ENCODE results near the gene GNG4.
"Not testable (repeated sequence)": the region's sequence is repeated elsewhere in the genome, so short reads cannot be mapped to it uniquely, and the experiment has no call there.

The GNG4 gene

GRCh38 chr1:235579891-235580290 is 69.7 kb downstream of the GNG4 start:
- no peak for DNase-seq

GRCh38 chr1:235575597-235575996 is 74.0 kb downstream of the GNG4 start:
- DNase-seq, result no peak

- DNase-seq, result no peak
Measured at GRCh38 chr1:235573880-235574279, 75.7 kb downstream of the GNG4 start.

GRCh38 chr1:235572971-235573370 is 76.6 kb downstream of the GNG4 start:
- DNase-seq, result not testable (repeated sequence)

- no peak for DNase-seq
Measured at GRCh38 chr1:235571482-235571881, 78.1 kb downstream of the GNG4 start.

- DNase-seq, result peak in 1 of 2 donors; percentile 68
Measured at GRCh38 chr1:235567812-235568503, 81.6 kb downstream of the GNG4 start.

- no peak for DNase-seq
Measured at GRCh38 chr1:235566084-235566483, 83.5 kb downstream of the GNG4 start.

GRCh38 chr1:235563513-235564061 is 86.0 kb downstream of the GNG4 start:
- DNase-seq, result peak in 1 of 2 donors; percentile 48

GRCh38 chr1:235562589-235562988 is 87.0 kb downstream of the GNG4 start:
- DNase-seq, result no peak

- DNase-seq, result no peak
Measured at GRCh38 chr1:235558621-235559169, 90.9 kb downstream of the GNG4 start.

GRCh38 chr1:235557495-235557894 is 92.1 kb downstream of the GNG4 start:
- no peak for DNase-seq

GRCh38 chr1:235556807-235557206 is 92.8 kb downstream of the GNG4 start:
- no peak for DNase-seq

- DNase-seq, result no peak
Measured at GRCh38 chr1:235553112-235553551, 96.5 kb downstream of the GNG4 start.

- no peak for DNase-seq
Measured at GRCh38 chr1:235552146-235552716, 97.4 kb downstream of the GNG4 start.

- DNase-seq, result no peak
Measured at GRCh38 chr1:235549351-235550139, 100.0 kb downstream of the GNG4 start.

GRCh38 chr1:235546369-235547155 is 103.0 kb downstream of the GNG4 start:
- DNase-seq, result not testable (repeated sequence)

GRCh38 chr1:235545292-235545930 is 104.2 kb downstream of the GNG4 start:
- no peak for DNase-seq

GRCh38 chr1:235542845-235543244 is 106.7 kb downstream of the GNG4 start:
- not testable (repeated sequence) for DNase-seq

- no peak for DNase-seq
Measured at GRCh38 chr1:235533476-235534168, 116.0 kb downstream of the GNG4 start.

GRCh38 chr1:235532360-235532759 is 117.2 kb downstream of the GNG4 start:
- DNase-seq, result no peak

GRCh38 chr1:235527196-235527814 is 122.3 kb downstream of the GNG4 start:
- no peak for DNase-seq

All from bone marrow (tissue), 2 donors.